Astrocyte (in vitro differentiated cells and primary cell): Measurements from ENCODE around the gene MKI67. TPM values are rescaled to one million over a fixed set of nuclear protein-coding genes. Genes with fewer than 3 reads are reported as not detected.
A peak's percentile ranks its signal among the peaks of the same experiment; 100 is the strongest.

Source experiments
- DNase-seq: peaks from one replicate; pipeline ENCODE4 v3.0.0-alpha.2; 2010; ENCODE audit warnings: low read depth
- FAIRE-seq: peaks from 2 replicates; lab custom pipeline; 2011; peaks lifted over from hg19 to GRCh38; lab: Jason Lieb, UNC
- H2AFZ ChIP-seq: 2 replicates; pipeline ENCODE4 v1.6.0; 2012; ENCODE audit warnings: low read depth, low read length, inconsistent platforms
- H3K27ac ChIP-seq: 2 replicates; pipeline ENCODE4 v1.5.1; 2011; ENCODE audit warnings: low read depth, low read length, inconsistent platforms
- H3K27me3 ChIP-seq: 2 replicates; pipeline ENCODE4 v1.6.0; 2011; ENCODE audit warnings: low read length, inconsistent platforms; ENCODE audit not compliant: insufficient read depth
- H3K36me3 ChIP-seq: 2 replicates; pipeline ENCODE4 v1.5.1; 2011; ENCODE audit warnings: low read length, inconsistent platforms; ENCODE audit not compliant: insufficient read depth
- H3K4me1 ChIP-seq: 2 replicates; pipeline ENCODE4 v1.5.1; 2011; ENCODE audit warnings: low read length, inconsistent platforms; ENCODE audit not compliant: insufficient read depth
- H3K4me2 ChIP-seq: 2 replicates; pipeline ENCODE4 v1.6.0; 2012; ENCODE audit warnings: low read length, inconsistent platforms
- H3K4me3 ChIP-seq: 2 replicates; pipeline ENCODE4 v1.5.1; 2011; ENCODE audit warnings: low read depth, mild to moderate bottlenecking, low read length, inconsistent platforms; ENCODE audit not compliant: insufficient read depth
- H3K79me2 ChIP-seq: 2 replicates; pipeline ENCODE4 v1.6.0; 2012; ENCODE audit warnings: mild to moderate bottlenecking, low read length, inconsistent platforms; ENCODE audit not compliant: insufficient read depth
- H3K9ac ChIP-seq: 2 replicates; pipeline ENCODE4 v1.6.0; 2012; ENCODE audit warnings: mild to moderate bottlenecking, low read length, inconsistent platforms
- H3K9me3 ChIP-seq: 2 replicates; pipeline ENCODE4 v1.5.1; 2012; ENCODE audit warnings: low read depth, mild to moderate bottlenecking, low read length, inconsistent platforms; ENCODE audit not compliant: insufficient read depth
- H4K20me1 ChIP-seq: 2 replicates; pipeline ENCODE4 v1.6.0; 2012; ENCODE audit warnings: low read length, inconsistent platforms; ENCODE audit not compliant: insufficient read depth
- H3K27ac Mint-ChIP-seq: one replicate; pipeline ENCODE4 v1.8.0; 2021; ENCODE audit warnings: mild to moderate bottlenecking, mixed read lengths; ENCODE audit not compliant: unreplicated experiment
- H3K27me3 Mint-ChIP-seq: one replicate; pipeline ENCODE4 v1.8.0; 2021; ENCODE audit warnings: low read depth, mixed read lengths; ENCODE audit not compliant: unreplicated experiment
- H3K36me3 Mint-ChIP-seq: one replicate; pipeline ENCODE4 v1.8.0; 2021; ENCODE audit warnings: low read depth, mixed read lengths; ENCODE audit not compliant: unreplicated experiment
- H3K4me1 Mint-ChIP-seq: one replicate; pipeline ENCODE4 v1.8.0; 2021; ENCODE audit warnings: low read depth, mixed read lengths; ENCODE audit not compliant: unreplicated experiment
- H3K4me3 Mint-ChIP-seq: one replicate; pipeline ENCODE4 v1.8.0; 2021; ENCODE audit warnings: mild to moderate bottlenecking, moderate library complexity, mixed read lengths; ENCODE audit not compliant: unreplicated experiment
- H3K9me3 Mint-ChIP-seq: one replicate; pipeline ENCODE4 v1.8.0; 2021; ENCODE audit warnings: mild to moderate bottlenecking, mixed read lengths; ENCODE audit not compliant: unreplicated experiment
- CTCF ChIP-seq: IDR thresholded peaks from 2 replicates; pipeline ENCODE4 v1.5.1; 2011; ENCODE audit warnings: low read depth, mild to moderate bottlenecking, inconsistent platforms, low read length, moderate library complexity; ENCODE audit not compliant: insufficient read depth
- EZH2 ChIP-seq: IDR thresholded peaks from 2 replicates; pipeline ENCODE4 v1.6.1; 2012; ENCODE audit warnings: mild to moderate bottlenecking, low read length, inconsistent platforms; ENCODE audit not compliant: insufficient read depth
- total RNA-seq: library from RNA; stranded (reverse); gene quantifications from 2 replicates; pipeline ENCODE4 v1.2.1, GENCODE V29; 2021

MKI67 gene
- total RNA-seq, 1 donor from 2014 or later: 4.6 TPM

GRCh38 chr10:128069351-128070051, 56.7 kb downstream of the MKI67 start:
- DNase-seq (peak; percentile 57), FAIRE-seq (no peak)
- no peaks in the 10 kb centered on the region for H3K27me3 ChIP-seq
- H3K9me3 Mint-ChIP-seq: no peaks in the 10 kb centered on the region
- H3K4me3 ChIP-seq: no peak overlapping the region
- H3K4me3 Mint-ChIP-seq: no peak overlapping the region
- TF ChIP-seq EZH2 (no peak), CTCF (peak; percentile 85)
- H3K79me2 ChIP-seq: no peaks in the 10 kb centered on the region
- peaks cover 2% of the 10 kb centered on the region for H3K36me3 ChIP-seq
- peak overlapping the region; percentile 28 for H3K9ac ChIP-seq
- H3K27me3 Mint-ChIP-seq: no peaks in the 10 kb centered on the region
- H3K27ac ChIP-seq: no peak overlapping the region
- H3K36me3 Mint-ChIP-seq: peaks cover 15% of the 10 kb centered on the region
- H4K20me1 ChIP-seq: no peaks in the 10 kb centered on the region
- peak overlapping the region; percentile 49 for H2AFZ ChIP-seq
- no peaks in the 10 kb centered on the region for H3K9me3 ChIP-seq
- H3K4me1 ChIP-seq: peaks cover 13% of the 10 kb centered on the region
- peak overlapping the region; percentile 68 for H3K4me2 ChIP-seq
- H3K27ac Mint-ChIP-seq: no peak overlapping the region
- peaks cover 10% of the 10 kb centered on the region for H3K4me1 Mint-ChIP-seq

- no peak overlapping the region for H3K27ac ChIP-seq
- TF ChIP-seq EZH2: no peak
- TF ChIP-seq CTCF: no peak
- peaks cover 2% of the 10 kb centered on the region for H3K36me3 ChIP-seq
- Mint-ChIP-seq H3K27me3 (no peaks in the 10 kb centered on the region), H3K36me3 (peaks cover 10% of the 10 kb centered on the region), H3K9me3 (no peaks in the 10 kb centered on the region), H3K27ac (no peak overlapping the region), H3K4me3 (no peak overlapping the region), H3K4me1 (peaks cover 17% of the 10 kb centered on the region)
- H3K79me2 ChIP-seq: no peaks in the 10 kb centered on the region
- H4K20me1 ChIP-seq: no peaks in the 10 kb centered on the region
- H3K4me3 ChIP-seq: no peak overlapping the region
- H3K4me2 ChIP-seq: no peak overlapping the region
- peaks cover 21% of the 10 kb centered on the region for H3K4me1 ChIP-seq
- H2AFZ ChIP-seq: no peak overlapping the region
- no peaks in the 10 kb centered on the region for H3K9me3 ChIP-seq
- H3K9ac ChIP-seq: no peak overlapping the region
- FAIRE-seq: no peak
- H3K27me3 ChIP-seq: no peaks in the 10 kb centered on the region
- no peak for DNase-seq
These were observed 57.6 kb downstream of the MKI67 start for GRCh38 chr10:128068398-128069285.
